NCI-H446 treated with DMSO at 0.1 percent for 48 hours (cell line): ENCODE data around the gene ACTN2.
A peak's percentile ranks its signal among the peaks of the same experiment; 100 is the strongest.

Experiments used
- DNase-seq: peaks from one replicate; lab custom pipeline; 2025; lab: John Stamatoyannopoulos, UW

The ACTN2 gene

GRCh38 chr1:236742421-236743160, 56.3 kb downstream of the ACTN2 start:
- DNase-seq: no peak

- DNase-seq: no peak
Measured at GRCh38 chr1:236744533-236744932, 58.2 kb downstream of the ACTN2 start.

- DNase-seq: no peak
Measured at GRCh38 chr1:236746785-236747184, 60.5 kb downstream of the ACTN2 start.

- no peak for DNase-seq
Measured at GRCh38 chr1:236747311-236747985, 61.1 kb downstream of the ACTN2 start.

- DNase-seq: no peak
Measured at GRCh38 chr1:236748268-236748870, 62.1 kb downstream of the ACTN2 start.

- no peak for DNase-seq
Measured at GRCh38 chr1:236750928-236751327, 64.6 kb downstream of the ACTN2 start.

GRCh38 chr1:236751385-236751784, 65.1 kb downstream of the ACTN2 start:
- DNase-seq: no peak

- DNase-seq: no peak
Measured at GRCh38 chr1:236751935-236752334, 65.6 kb downstream of the ACTN2 start.

- peak; percentile 41 for DNase-seq
Measured at GRCh38 chr1:236753516-236753915, 67.2 kb downstream of the ACTN2 start.

- no peak for DNase-seq
Measured at GRCh38 chr1:236753964-236754363, 67.7 kb downstream of the ACTN2 start.

- DNase-seq: no peak
Measured at GRCh38 chr1:236754525-236755210, 68.4 kb downstream of the ACTN2 start.

GRCh38 chr1:236757640-236758039, 71.3 kb downstream of the ACTN2 start:
- DNase-seq: no peak

- DNase-seq: no peak
Measured at GRCh38 chr1:236759252-236759859, 73.1 kb downstream of the ACTN2 start.

- no peak for DNase-seq
Measured at GRCh38 chr1:236760480-236760879, 74.2 kb downstream of the ACTN2 start.

GRCh38 chr1:236760986-236761385, 74.7 kb downstream of the ACTN2 start:
- DNase-seq: no peak

GRCh38 chr1:236761397-236762132, 75.3 kb downstream of the ACTN2 start:
- DNase-seq: no peak

GRCh38 chr1:236762410-236762809, 76.1 kb downstream of the ACTN2 start:
- DNase-seq: no peak

- no peak for DNase-seq
Measured at GRCh38 chr1:236765831-236766230, 79.5 kb downstream of the ACTN2 start.

GRCh38 chr1:236766506-236766905, 80.2 kb downstream of the ACTN2 start:
- DNase-seq: no peak

GRCh38 chr1:236767276-236767675, 81.0 kb downstream of the ACTN2 start:
- no peak for DNase-seq

- DNase-seq: no peak
Measured at GRCh38 chr1:236768601-236769000, 82.3 kb downstream of the ACTN2 start.

GRCh38 chr1:236773919-236774318, 87.6 kb downstream of the ACTN2 start:
- no peak for DNase-seq
